Gastrocnemius medialis (tissue), 4 donors: ENCODE measurements around the gene GNG2.

Source experiments
- POLR2A ChIP-seq, 2 donors: fragments of 450-650 bp; IDR thresholded peaks; one replicate each; pipeline ENCODE4 v1.6.1; 2017; ENCODE audit warnings: antibody characterized with exemption in 2 of 2, mild to moderate bottlenecking in 2 of 2, moderate library complexity in 2 of 2
- TF ChIP-seq, protein P1 (sequence below), 5 experiments: fragments of 450-650 bp in 3 of 5; fragments of 200-600 bp in 2 of 5; sonication (generic) in 2 of 5; IDR thresholded peaks in 4 of 5; conservative IDR thresholded peaks in 1 of 5; 1 replicate in 4 of 5; 2 replicates in 1 of 5; pipeline ENCODE4 v1.5.1; 2016 to 2019; ENCODE audit warnings: antibody characterized with exemption in 5 of 5, mild to moderate bottlenecking in 3 of 5, moderate library complexity in 3 of 5

- TF ChIP-seq, protein P1, sequence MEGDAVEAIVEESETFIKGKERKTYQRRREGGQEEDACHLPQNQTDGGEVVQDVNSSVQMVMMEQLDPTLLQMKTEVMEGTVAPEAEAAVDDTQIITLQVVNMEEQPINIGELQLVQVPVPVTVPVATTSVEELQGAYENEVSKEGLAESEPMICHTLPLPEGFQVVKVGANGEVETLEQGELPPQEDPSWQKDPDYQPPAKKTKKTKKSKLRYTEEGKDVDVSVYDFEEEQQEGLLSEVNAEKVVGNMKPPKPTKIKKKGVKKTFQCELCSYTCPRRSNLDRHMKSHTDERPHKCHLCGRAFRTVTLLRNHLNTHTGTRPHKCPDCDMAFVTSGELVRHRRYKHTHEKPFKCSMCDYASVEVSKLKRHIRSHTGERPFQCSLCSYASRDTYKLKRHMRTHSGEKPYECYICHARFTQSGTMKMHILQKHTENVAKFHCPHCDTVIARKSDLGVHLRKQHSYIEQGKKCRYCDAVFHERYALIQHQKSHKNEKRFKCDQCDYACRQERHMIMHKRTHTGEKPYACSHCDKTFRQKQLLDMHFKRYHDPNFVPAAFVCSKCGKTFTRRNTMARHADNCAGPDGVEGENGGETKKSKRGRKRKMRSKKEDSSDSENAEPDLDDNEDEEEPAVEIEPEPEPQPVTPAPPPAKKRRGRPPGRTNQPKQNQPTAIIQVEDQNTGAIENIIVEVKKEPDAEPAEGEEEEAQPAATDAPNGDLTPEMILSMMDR (IDR thresholded peaks at IDR 0.05 in 4 of 5, conservative IDR thresholded peaks at IDR 0.05 in 1 of 5) = no peak
- TF ChIP-seq POLR2A (IDR thresholded peaks at IDR 0.05) = no peak
Measured at GRCh38 chr14:51877810-51878209, 17.4 kb downstream of the GNG2 start.
